HG02610 (cell line): ENCODE data around the gene CYLC1.
A peak's percentile ranks its signal among the peaks of the same experiment; 100 is the strongest.

ENCODE experiments used
- ATAC-seq: cut with Tn5 transposase; IDR thresholded peaks from one replicate; pipeline ENCODE4 v1.9.1; 2021; ENCODE audit warnings: mild to moderate bottlenecking, moderate library complexity; ENCODE audit not compliant: unreplicated experiment

Gene CYLC1

GRCh38 chrX:83860846-83861245, at the start of gene CYLC1:
CYLC1 (plus strand) TSS chrX:83861146; CDS start chrX:83861183, 37 bp downstream.
- ATAC-seq: no peak

GRCh38 chrX:83819304-83819703, 41.6 kb upstream of the CYLC1 start:
- no peak for ATAC-seq

- no peak for ATAC-seq
These were observed 31.1 kb upstream of the CYLC1 start for GRCh38 chrX:83829874-83830273.

GRCh38 chrX:83845397-83845796, 15.5 kb upstream of the CYLC1 start:
- peak; percentile 93 for ATAC-seq

GRCh38 chrX:83847339-83847738, 13.6 kb upstream of the CYLC1 start:
- no peak for ATAC-seq

GRCh38 chrX:83888585-83888984, 27.6 kb downstream of the CYLC1 start:
- ATAC-seq: no peak

GRCh38 chrX:83892433-83892832, 31.5 kb downstream of the CYLC1 start:
- no peak for ATAC-seq

- ATAC-seq: no peak
These were observed 46.0 kb downstream of the CYLC1 start for GRCh38 chrX:83906921-83907320.

- no peak for ATAC-seq
These were observed 55.6 kb downstream of the CYLC1 start for GRCh38 chrX:83916525-83916924.

- no peak for ATAC-seq
These were observed 73.3 kb downstream of the CYLC1 start for GRCh38 chrX:83934220-83934619.
